H9 (cell line): ENCODE data around the gene ZNF37A. TPM values are rescaled to one million over a fixed set of nuclear protein-coding genes. Genes with fewer than 3 reads are reported as not detected.
"Not testable (repeated sequence)": the region's sequence is repeated elsewhere in the genome, so short reads cannot be mapped to it uniquely, and the experiment has no call there.

ENCODE experiments used
- DNase-seq: peaks from one replicate; pipeline ENCODE4 v3.0.0-alpha.2; 2017
- H2AFZ ChIP-seq: one replicate; pipeline ENCODE4 v1.6.1; 2013; ENCODE audit warnings: mild to moderate bottlenecking, low read length, control low read depth, moderate library complexity
- H2AK5ac ChIP-seq: 2 replicates; pipeline ENCODE4 v1.6.1; 2013; ENCODE audit warnings: low read length, control low read depth, mixed read lengths; ENCODE audit not compliant: insufficient read length
- H2BK120ac ChIP-seq: one replicate; pipeline ENCODE4 v1.6.1; 2013; ENCODE audit warnings: low read depth, mild to moderate bottlenecking, low read length, control low read depth, inconsistent platforms; ENCODE audit not compliant: poor library complexity, severe bottlenecking
- H2BK12ac ChIP-seq: 2 replicates; pipeline ENCODE4 v1.6.1; 2013; ENCODE audit warnings: low read length, control low read depth, mixed read lengths, low read depth; ENCODE audit not compliant: insufficient read length
- H2BK15ac ChIP-seq: 2 replicates; pipeline ENCODE4 v1.6.1; 2013; ENCODE audit warnings: low read depth, low read length, control low read depth
- H2BK20ac ChIP-seq: one replicate; pipeline ENCODE4 v1.6.1; 2013; ENCODE audit warnings: low read depth, mild to moderate bottlenecking, low read length, control low read depth, inconsistent platforms; ENCODE audit not compliant: poor library complexity, severe bottlenecking
- H2BK5ac ChIP-seq: 2 replicates; pipeline ENCODE4 v1.6.1; 2013; ENCODE audit warnings: low read length, control low read depth, mixed read lengths; ENCODE audit not compliant: insufficient read length
- H3K14ac ChIP-seq: 2 replicates; pipeline ENCODE4 v1.6.1; 2013; ENCODE audit warnings: low read length, control low read depth; ENCODE audit not compliant: insufficient read depth
- H3K18ac ChIP-seq: 2 replicates; pipeline ENCODE4 v1.6.1; 2013; ENCODE audit warnings: low read depth, mild to moderate bottlenecking, mixed read lengths, low read length, control low read depth; ENCODE audit not compliant: insufficient read length
- H3K23ac ChIP-seq: 2 replicates; pipeline ENCODE4 v1.6.1; 2013; ENCODE audit warnings: low read length, control low read depth, mixed read lengths, low read depth; ENCODE audit not compliant: insufficient read length
- H3K23me2 ChIP-seq: 2 replicates; pipeline ENCODE4 v1.6.1; 2013; ENCODE audit warnings: low read depth, mild to moderate bottlenecking, mixed read lengths, low read length, control low read depth; ENCODE audit not compliant: insufficient read length, poor library complexity, severe bottlenecking
- H3K27ac ChIP-seq: 2 replicates; pipeline ENCODE4 v1.5.1; 2013; ENCODE audit warnings: low read length, control low read depth, mixed read lengths, low read depth; ENCODE audit not compliant: insufficient read length
- H3K27me3 ChIP-seq: 2 replicates; pipeline ENCODE4 v1.6.1; 2013; ENCODE audit warnings: low read length, control low read depth, inconsistent platforms; ENCODE audit not compliant: insufficient read depth
- H3K4ac ChIP-seq: 2 replicates; pipeline ENCODE4 v1.6.1; 2013; ENCODE audit warnings: low read depth, mild to moderate bottlenecking, control low read depth, inconsistent platforms, low read length, moderate library complexity
- H3K4me1 ChIP-seq: 2 replicates; pipeline ENCODE4 v1.6.1; 2013; ENCODE audit warnings: low read length, control low read depth, inconsistent platforms; ENCODE audit not compliant: insufficient read depth
- H3K4me2 ChIP-seq: 2 replicates; pipeline ENCODE4 v1.6.1; 2013; ENCODE audit warnings: low read length, control low read depth, mixed read lengths; ENCODE audit not compliant: insufficient read length, insufficient read depth
- H3K56ac ChIP-seq: 2 replicates; pipeline ENCODE4 v1.6.1; 2013; ENCODE audit warnings: low read depth, mild to moderate bottlenecking, mixed read lengths, low read length, control low read depth; ENCODE audit not compliant: insufficient read length
- H3K79me1 ChIP-seq: 2 replicates; pipeline ENCODE4 v1.6.1; 2013; ENCODE audit warnings: low read depth, mild to moderate bottlenecking, moderate library complexity, low read length, control low read depth, inconsistent platforms; ENCODE audit not compliant: insufficient read depth, poor library complexity, severe bottlenecking
- H3K79me2 ChIP-seq: 2 replicates; pipeline ENCODE4 v1.6.1; 2013; ENCODE audit warnings: low read length, control low read depth, inconsistent platforms; ENCODE audit not compliant: insufficient read depth
- H3K9ac ChIP-seq: 2 replicates; pipeline ENCODE4 v1.6.1; 2013; ENCODE audit warnings: low read length, control low read depth, mixed read lengths; ENCODE audit not compliant: insufficient read length; ENCODE audit errors: extremely low read depth
- H3K9me3 ChIP-seq: one replicate; pipeline ENCODE4 v1.6.1; 2013; ENCODE audit warnings: low read depth, low read length, inconsistent platforms; ENCODE audit not compliant: control insufficient read depth
- H3T11ph ChIP-seq: one replicate; pipeline ENCODE4 v1.6.1; 2013; ENCODE audit warnings: mild to moderate bottlenecking, low read length, control low read depth, inconsistent platforms
- H4K20me1 ChIP-seq: one replicate; pipeline ENCODE4 v1.6.1; 2013; ENCODE audit not compliant: control insufficient read depth, insufficient read length, insufficient read depth
- H4K5ac ChIP-seq: 2 replicates; pipeline ENCODE4 v1.6.1; 2013; ENCODE audit warnings: low read depth, mild to moderate bottlenecking, mixed read lengths, low read length, control low read depth; ENCODE audit not compliant: insufficient read length
- H4K8ac ChIP-seq: replicated peaks from 2 replicates; pipeline ENCODE4 v1.6.1; 2013; ENCODE audit warnings: low read length, control low read depth, mixed read lengths, low read depth; ENCODE audit not compliant: insufficient read length
- H4K91ac ChIP-seq: 2 replicates; pipeline ENCODE4 v1.6.1; 2013; ENCODE audit warnings: low read depth, mild to moderate bottlenecking, moderate library complexity, mixed read lengths, low read length, control low read depth; ENCODE audit not compliant: insufficient read length
- H3K27ac Mint-ChIP-seq, 3 experiments: 2 replicates in 2 of 3; 3 replicates in 1 of 3; pipeline ENCODE4 v1.8.0; 2020 to 2021; ENCODE audit warnings: mixed read lengths in 3 of 3, mild to moderate bottlenecking in 1 of 3, moderate library complexity in 1 of 3
- H3K27me3 Mint-ChIP-seq: 2 replicates; pipeline ENCODE4 v1.8.0; 2021; ENCODE audit warnings: low read depth, mild to moderate bottlenecking, moderate library complexity, mixed read lengths
- H3K36me3 Mint-ChIP-seq, 3 experiments: 2 replicates in 2 of 3; 3 replicates in 1 of 3; pipeline ENCODE4 v1.8.0; 2020 to 2021; ENCODE audit warnings: low read depth in 3 of 3, mixed read lengths in 3 of 3; ENCODE audit not compliant: insufficient read depth in 1 of 3
- H3K4me1 Mint-ChIP-seq, 2 experiments: 2 replicates each; pipeline ENCODE4 v1.8.0; 2020; ENCODE audit warnings: mixed read lengths in 2 of 2
- H3K4me3 Mint-ChIP-seq, 2 experiments: 2 replicates in 1 of 2; 3 replicates in 1 of 2; pipeline ENCODE4 v1.8.0; 2020 to 2021; ENCODE audit warnings: mild to moderate bottlenecking in 2 of 2, mixed read lengths in 2 of 2, moderate library complexity in 1 of 2
- H3K9me3 Mint-ChIP-seq, 2 experiments: 2 replicates in 1 of 2; 3 replicates in 1 of 2; pipeline ENCODE4 v1.8.0; 2020; ENCODE audit warnings: mild to moderate bottlenecking in 2 of 2, mixed read lengths in 2 of 2, moderate library complexity in 1 of 2
- WGBS: extraction: QIAGEN DNeasy Blood & Tissue Kit; methylation state at CpG from one replicate; pipeline ENCODE4 v1.1.7; 2013; ENCODE audit warnings: missing lambda C conversion rate, low lambda C conversion rate, mixed read lengths; ENCODE audit not compliant: insufficient read length; ENCODE audit errors: extremely low coverage; 5-methylcytosine and 5-hydroxymethylcytosine counted together
- total RNA-seq: library from RNA; stranded (reverse); gene quantifications from 2 replicates; pipeline ENCODE4 v1.2.1, GENCODE V29; 2021
- TF ChIP-seq, protein P1 (sequence below): fragments of 200-600 bp; sonication (generic); conservative IDR thresholded peaks from 3 replicates; pipeline ENCODE4 v1.8.0; 2021; ENCODE audit warnings: antibody characterized with exemption, mild to moderate bottlenecking

The ZNF37A gene
- total RNA-seq, 1 experiment from 2014 or later = 9.5 TPM

DNA sequence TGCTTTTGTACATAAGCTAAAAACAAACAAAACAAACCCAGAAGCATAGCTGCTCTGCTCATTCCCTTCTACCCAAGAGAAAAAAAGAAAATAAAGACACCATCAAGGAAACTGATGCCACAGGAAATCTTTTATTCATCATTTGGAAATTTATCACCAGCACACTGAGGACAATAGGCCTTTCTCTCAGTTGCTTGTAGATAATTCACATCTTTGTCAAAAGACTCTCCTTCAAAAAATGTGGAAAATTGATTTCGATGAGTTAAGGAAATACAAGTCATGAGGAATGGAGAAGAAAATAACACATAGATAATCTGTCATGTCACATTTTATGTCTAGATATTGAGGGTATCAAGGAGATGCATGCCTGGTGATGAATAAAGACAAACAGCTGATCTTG, 53.5 kb downstream of the ZNF37A start:
- Histone ChIP-seq H3K4ac (no peak overlapping the region), H3K9me3 (peaks cover 89% of the 10 kb centered on the region)
- no peak overlapping the region for H3K27ac Mint-ChIP-seq

DNA sequence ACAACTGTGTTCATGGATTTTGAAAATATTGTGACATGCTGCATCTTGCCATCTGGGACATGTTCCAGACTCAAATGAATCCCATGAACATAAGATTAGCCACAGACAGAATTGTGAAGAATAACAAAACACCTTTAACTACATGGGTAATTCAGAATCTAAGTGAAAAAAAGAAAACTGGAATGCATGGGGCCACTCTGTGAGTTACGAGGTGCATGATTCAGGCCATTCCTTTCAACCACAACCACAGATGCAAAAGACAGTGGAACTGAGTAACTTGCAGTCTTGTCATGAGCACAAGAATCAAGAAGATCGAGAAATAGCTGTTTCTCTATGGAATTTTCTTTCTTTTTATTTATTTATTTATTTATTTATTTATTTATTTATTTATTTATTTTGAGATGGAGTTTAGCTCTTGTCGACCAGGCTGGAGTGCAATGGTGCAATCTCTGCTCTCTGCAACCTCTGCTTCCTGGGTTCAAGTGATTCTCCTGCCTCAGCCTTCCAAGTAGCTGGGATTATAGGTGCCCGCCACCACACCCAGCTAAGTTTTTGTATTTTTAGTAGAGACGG, 56.8 kb downstream of the ZNF37A start:
- peaks cover 77% of the 10 kb centered on the region for H3K9me3 ChIP-seq
- not testable (repeated sequence) for H2AFZ ChIP-seq, H3K79me1 ChIP-seq, H3K14ac ChIP-seq, DNase-seq, H2BK15ac ChIP-seq, H2BK120ac ChIP-seq, H3K27ac Mint-ChIP-seq, H3K9ac ChIP-seq, H3K23ac ChIP-seq, H2AK5ac ChIP-seq, H3K56ac ChIP-seq, H3K27ac ChIP-seq, H3K4me2 ChIP-seq, H3T11ph ChIP-seq, H3K4me3 Mint-ChIP-seq, H2BK12ac ChIP-seq, H4K20me1 ChIP-seq, H3K4me1 ChIP-seq, H3K18ac ChIP-seq, H3K27me3 Mint-ChIP-seq, H4K91ac ChIP-seq, H3K4ac ChIP-seq, H3K4me1 Mint-ChIP-seq, H3K79me2 ChIP-seq, H3K27me3 ChIP-seq, H4K5ac ChIP-seq, H4K8ac ChIP-seq, H2BK5ac ChIP-seq, H2BK20ac ChIP-seq, H3K23me2 ChIP-seq
- no CpG with 5 or more reads among the region's 5 CpGs for WGBS
- H3K36me3 Mint-ChIP-seq = peaks cover 11 to 35% (median 22%) of the 10 kb centered on the region in 3 experiments
- H3K9me3 Mint-ChIP-seq = peaks cover 88 to 95% of the 10 kb centered on the region in 2 experiments

More for the DNA sequence above, 53.5 kb downstream of the ZNF37A start:
- Histone ChIP-seq H3T11ph (no peak overlapping the region), H2BK20ac (no peak overlapping the region), H3K23me2 (no peaks in the 10 kb centered on the region), H4K91ac (no peak overlapping the region), H2BK12ac (no peak overlapping the region), H2BK120ac (no peak overlapping the region), H3K9ac (no peak overlapping the region), H3K18ac (no peak overlapping the region), H2BK15ac (no peak overlapping the region), H3K79me2 (no peaks in the 10 kb centered on the region), H3K14ac (no peak overlapping the region), H4K8ac (no peak overlapping the region), H3K4me1 (no peaks in the 10 kb centered on the region), H2BK5ac (no peak overlapping the region), H2AFZ (no peak overlapping the region), H2AK5ac (no peak overlapping the region), H4K20me1 (no peaks in the 10 kb centered on the region), H3K23ac (no peak overlapping the region), H3K56ac (no peak overlapping the region), H3K79me1 (no peaks in the 10 kb centered on the region), H3K27ac (no peak overlapping the region), H3K27me3 (no peaks in the 10 kb centered on the region), H3K4me2 (no peak overlapping the region), H4K5ac (no peak overlapping the region)
- no peak for DNase-seq
- peaks cover 11 to 45% (median 26%) of the 10 kb centered on the region in 3 experiments for H3K36me3 Mint-ChIP-seq
- H3K4me3 Mint-ChIP-seq = no peak overlapping the region
- TF ChIP-seq, protein P1, sequence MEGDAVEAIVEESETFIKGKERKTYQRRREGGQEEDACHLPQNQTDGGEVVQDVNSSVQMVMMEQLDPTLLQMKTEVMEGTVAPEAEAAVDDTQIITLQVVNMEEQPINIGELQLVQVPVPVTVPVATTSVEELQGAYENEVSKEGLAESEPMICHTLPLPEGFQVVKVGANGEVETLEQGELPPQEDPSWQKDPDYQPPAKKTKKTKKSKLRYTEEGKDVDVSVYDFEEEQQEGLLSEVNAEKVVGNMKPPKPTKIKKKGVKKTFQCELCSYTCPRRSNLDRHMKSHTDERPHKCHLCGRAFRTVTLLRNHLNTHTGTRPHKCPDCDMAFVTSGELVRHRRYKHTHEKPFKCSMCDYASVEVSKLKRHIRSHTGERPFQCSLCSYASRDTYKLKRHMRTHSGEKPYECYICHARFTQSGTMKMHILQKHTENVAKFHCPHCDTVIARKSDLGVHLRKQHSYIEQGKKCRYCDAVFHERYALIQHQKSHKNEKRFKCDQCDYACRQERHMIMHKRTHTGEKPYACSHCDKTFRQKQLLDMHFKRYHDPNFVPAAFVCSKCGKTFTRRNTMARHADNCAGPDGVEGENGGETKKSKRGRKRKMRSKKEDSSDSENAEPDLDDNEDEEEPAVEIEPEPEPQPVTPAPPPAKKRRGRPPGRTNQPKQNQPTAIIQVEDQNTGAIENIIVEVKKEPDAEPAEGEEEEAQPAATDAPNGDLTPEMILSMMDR = no peak
- H3K9me3 Mint-ChIP-seq = peaks cover 85 to 89% of the 10 kb centered on the region in 2 experiments
- H3K27me3 Mint-ChIP-seq = peaks cover 2% of the 10 kb centered on the region; the same call in 1 of the 2 replicates
- no CpG with 5 or more reads among the region's 1 CpG for WGBS
- H3K4me1 Mint-ChIP-seq = no peaks in the 10 kb centered on the region
